GM21447 (cell line): Measurements from ENCODE around the gene SYT6.

Experiments used
- ATAC-seq: cut with Tn5 transposase; IDR thresholded peaks from one replicate; pipeline ENCODE4 v1.9.1; 2021; ENCODE audit not compliant: unreplicated experiment

The SYT6 gene

DNA sequence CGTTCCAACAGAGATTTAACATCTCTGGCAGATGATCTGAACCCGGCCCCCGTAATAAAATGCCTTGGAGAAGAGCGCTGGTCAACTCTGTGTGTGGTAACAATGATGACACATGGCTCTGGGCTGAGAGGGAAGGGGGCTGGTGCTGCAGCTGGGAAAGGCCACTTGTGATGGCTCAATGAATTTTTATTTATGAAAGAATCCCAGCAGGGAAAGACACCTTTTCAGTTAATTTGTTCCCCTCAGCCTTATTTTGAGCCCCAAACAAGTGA is 59.4 kb downstream of the SYT6 start:
- ATAC-seq: no peak

DNA sequence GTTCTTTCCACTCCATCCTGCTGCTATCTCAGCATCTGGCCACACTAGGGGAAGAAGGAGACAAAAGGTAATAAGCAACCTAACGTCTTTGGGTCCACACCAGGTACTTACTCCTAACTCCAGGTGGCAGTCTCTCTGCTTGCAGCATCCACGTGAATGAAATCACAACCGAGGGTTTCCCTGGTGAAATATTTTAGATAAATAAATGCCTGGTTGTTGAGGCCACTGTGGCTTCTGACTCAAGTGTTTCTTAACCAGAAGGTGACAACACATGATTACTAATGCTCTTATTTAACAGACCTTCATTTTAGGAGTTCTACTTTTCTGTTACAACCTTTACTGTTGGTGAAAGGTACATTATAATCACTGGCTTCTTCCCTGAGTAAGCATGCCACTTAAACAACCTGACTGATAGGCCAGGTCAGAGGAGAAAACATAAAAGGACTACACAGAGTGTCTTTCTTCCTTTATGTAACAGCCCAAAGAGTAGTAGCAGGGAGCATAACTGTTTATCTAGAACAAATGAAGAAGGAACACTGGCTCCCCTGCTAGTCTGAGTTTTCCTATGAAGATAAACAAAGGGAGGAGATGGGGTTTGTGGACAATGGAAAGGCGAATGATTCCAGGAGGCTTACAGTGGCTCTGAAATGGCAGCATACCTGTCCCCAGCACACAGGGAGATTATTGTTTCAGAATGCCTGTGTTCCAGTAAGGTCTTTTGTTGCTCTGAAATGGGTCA is 59.9 kb downstream of the SYT6 start:
- ATAC-seq: no peak

- ATAC-seq: no peak
These were observed 61.2 kb downstream of the SYT6 start for GRCh38 chr1:114092186-114093062.

DNA sequence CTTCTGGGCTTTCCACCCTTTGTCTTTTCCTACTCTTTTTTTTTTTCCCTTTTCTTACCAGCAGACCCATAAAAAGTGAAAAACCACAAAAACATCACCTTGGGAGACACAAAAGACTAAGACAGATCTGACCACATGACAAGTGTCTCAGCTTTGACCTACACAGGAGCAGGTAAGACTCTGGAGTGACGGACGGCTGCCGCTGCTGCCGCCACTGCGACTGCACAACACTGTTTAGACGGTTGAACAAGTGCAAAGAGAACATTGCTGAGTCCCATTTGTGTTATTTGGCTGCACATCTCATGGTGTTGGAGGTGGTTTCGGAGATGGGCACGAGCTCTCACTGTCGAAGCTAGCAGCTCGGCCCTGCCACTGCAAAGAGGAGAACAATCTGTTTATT is 62.0 kb downstream of the SYT6 start:
- ATAC-seq: no peak

DNA sequence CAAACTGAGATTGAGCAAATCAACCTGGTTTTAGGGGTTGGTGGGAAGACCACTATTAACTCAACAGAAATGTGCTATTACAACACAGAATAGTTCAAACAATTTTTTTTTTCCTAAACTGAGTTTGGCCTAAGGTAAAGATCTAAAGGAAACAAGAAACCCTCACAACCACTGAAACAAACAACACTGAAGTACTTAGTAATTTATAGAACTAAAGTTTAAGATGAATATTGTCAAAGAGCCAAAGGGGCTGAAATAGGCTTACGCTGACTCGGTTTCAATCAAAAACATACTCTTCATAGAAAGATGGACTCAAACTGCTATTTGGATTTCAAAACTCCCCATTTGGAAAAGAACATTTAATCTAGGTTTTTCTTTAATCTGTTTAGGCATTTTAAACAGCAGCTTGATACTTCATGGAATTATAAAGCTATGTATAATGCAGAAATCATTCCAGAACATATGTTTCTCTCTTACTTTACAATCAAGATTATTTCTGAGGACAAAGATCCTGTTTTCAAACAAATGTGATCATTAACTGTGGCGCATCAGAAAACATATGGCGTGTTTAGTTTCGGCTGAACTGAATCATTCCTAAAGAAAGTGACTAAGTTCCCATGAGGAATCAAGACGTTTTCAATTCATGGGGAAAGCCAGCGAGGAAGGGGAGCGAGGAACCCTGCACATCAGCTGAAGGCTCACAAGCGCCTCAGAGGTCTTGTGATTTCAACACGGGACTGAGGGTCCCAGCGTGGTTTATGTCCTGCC is 62.7 kb downstream of the SYT6 start:
- ATAC-seq: no peak

DNA sequence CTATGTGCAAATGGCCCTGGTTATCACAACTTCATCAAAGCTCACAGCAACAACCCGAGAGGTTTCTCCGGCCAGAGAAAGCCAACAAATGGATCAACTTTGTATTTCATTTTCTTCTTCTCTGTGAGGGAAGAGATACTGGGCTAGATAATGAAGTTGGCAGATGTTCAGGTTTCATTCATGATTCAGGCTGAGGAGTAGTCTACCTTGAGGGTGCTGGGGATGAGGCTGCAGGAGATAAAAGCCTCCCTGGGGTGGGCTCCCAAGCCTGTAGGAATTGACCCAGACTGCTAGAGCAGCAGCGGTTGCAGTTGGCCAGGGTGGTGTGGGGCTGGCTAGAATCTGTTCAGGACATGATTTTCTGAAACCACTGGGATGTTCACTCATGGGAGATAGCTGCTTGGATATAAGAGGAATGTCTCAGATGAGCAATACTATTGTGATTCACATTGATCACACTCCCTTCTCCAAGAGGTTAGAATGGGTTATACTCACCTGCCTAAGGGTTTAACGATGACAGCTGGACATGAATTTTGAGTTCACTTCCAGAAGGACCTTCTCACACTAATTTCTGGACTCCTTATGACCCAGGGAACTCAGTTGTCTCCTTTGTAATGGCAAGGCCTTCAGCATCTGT is 64.0 kb downstream of the SYT6 start:
- no peak for ATAC-seq

DNA sequence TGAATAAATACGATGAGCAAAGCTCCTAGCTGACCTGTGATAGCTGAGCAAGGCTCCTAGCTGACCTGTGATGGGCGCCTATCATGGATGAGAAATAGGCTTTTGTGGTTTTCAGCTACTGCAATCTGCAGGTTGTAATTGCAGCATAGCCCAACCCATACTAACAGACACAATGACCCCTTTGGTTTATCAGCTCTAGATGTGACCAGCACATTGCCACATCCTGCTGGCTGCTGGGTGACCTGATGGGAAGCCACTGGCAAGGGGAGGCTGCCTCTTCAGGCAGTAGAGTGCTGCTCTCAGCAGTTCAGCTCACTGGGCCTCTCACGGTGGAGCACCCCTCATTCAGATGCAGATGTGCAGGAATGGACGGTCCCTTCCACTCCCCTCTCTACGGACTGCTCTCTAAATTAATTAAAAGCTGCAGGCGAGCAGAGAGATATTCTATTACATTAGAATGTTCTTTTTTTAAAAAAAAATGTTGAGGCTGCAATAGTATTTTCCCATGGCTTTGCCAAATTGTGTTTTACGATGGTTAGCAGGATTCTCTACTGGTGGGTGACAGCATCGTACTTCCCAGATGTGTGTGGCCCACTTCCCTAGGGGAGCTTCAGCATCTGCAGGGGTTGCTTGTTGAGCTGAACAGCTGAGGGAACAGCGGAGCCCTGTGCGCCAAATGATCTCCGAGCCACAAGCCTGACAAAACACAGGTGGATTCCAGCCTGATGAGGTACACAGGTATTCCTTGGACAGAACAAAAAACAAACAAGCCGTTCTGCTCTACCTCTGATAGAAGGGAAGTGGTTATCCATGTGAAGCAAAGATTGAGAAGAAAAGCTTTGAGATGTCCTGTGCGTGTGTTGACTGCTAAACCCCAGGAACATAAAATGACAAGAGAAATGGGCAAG is 65.0 kb downstream of the SYT6 start:
- ATAC-seq: no peak

DNA sequence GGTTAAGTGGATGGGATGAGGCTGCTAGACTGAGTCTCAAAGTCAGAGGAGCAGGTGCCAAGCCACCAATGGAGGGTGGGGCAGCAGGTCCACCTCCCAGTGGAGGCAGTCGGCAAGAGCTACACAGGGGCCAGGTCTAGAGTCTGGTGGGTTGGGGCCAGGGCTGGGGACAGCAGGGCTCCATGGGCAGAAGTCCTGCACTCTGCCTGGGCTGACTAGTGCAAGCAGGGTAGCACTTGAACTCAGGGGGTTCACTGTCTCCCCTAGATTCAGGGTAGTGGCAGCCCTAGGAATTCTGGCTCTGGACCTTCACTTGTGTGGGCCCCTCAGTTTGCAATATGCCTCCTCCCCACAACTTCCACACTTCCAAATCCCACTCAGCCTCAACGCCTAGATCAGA is 66.2 kb downstream of the SYT6 start:
- no peak for ATAC-seq

- no peak for ATAC-seq
These were observed 66.9 kb downstream of the SYT6 start for GRCh38 chr1:114086601-114087368.

- no peak for ATAC-seq
These were observed 70.6 kb downstream of the SYT6 start for GRCh38 chr1:114082867-114083585.

GRCh38 chr1:114082304-114082630 is 71.4 kb downstream of the SYT6 start:
- no peak for ATAC-seq

GRCh38 chr1:114081437-114082303 is 72.0 kb downstream of the SYT6 start:
- ATAC-seq: no peak

DNA sequence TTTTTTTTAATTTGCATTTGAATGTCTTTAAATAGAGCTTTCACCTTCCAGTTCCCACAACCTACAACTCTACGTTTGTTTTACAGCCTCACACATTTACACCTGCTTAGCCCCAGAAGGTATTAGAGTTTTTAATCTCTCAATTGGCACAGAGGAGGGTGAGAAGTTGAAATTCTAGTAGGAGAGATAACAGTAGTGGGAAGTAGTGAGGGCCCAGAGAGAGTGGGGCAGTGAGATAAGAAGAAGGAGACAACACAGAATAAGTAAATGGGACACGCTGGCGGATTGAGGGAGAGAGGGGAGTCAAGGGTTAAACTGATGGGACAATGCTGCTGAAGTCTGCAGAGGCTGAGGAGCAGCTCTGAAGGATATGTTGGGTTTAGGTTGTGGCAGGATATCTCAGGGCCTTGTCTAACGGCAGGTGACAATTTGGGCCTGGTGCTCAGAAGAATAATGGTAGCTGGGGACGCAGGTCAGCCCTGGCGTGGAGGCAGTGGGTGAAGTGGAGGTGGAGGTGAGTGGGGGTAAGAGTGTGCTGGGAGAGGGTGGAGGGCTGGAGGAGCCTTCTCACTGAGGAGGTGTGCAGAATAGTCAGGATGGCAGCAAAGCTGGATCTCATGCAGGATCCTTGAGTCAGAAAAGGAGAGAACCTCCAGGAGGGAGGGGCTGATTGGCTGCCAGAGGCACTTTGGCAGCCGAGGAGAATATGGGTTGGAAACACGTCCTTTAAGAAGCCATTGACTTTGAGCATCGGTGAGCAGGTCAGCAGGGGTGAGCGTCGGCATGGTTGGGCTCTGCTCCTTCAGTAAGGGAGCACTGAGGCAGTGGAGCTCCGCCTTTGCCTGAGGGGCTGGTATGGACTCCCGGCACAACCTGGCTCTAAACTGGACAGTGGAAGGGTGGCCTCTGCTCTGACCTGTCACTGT is 72.9 kb downstream of the SYT6 start:
- ATAC-seq: no peak

DNA sequence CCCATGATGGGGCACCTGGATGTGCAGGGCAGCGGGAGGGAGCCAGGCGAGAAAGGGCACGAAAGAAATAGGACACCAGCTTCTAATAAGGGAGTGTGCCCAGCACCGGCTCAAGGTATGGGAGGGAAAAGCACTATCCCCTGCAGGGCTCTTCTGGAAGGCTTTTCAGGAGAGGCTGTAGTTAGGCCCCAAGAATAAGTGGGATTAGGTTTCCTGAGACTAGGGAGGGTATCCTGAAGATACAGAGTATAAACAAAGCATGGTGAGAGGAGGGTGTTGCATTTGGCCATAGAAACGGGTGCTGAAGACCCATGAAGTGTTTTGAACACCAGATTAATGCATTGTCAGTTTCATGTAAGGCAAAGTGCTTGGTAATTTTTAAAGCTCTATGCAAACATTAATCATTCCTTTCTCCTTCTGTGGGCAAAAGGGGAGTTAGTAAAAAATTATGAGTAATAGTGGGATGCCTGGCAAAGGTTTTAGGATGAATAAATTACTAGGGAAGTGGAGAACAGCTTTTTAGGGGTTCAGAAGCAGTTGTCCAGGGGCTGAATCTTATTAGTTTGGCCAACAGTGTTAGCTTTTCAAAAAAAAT is 74.0 kb downstream of the SYT6 start:
- ATAC-seq: no peak

- no peak for ATAC-seq
These were observed 75.6 kb downstream of the SYT6 start for GRCh38 chr1:114078116-114078515.

GRCh38 chr1:114077188-114077587 is 76.5 kb downstream of the SYT6 start:
- no peak for ATAC-seq

GRCh38 chr1:114076308-114076707 is 77.4 kb downstream of the SYT6 start:
- ATAC-seq: no peak
